Subcutaneous abdominal adipose tissue (tissue), 5 donors: Measurements from ENCODE around the gene GNAT3.

Experiments
- H3K27ac ChIP-seq: one replicate; pipeline ENCODE4 v1.7.0; 2013; ENCODE audit warnings: low read depth, mild to moderate bottlenecking, inconsistent platforms, low read length, moderate library complexity
- H3K27me3 ChIP-seq, 5 donors: one replicate each; pipeline ENCODE4 v1.7.0; 2013; ENCODE audit warnings: low read length in 5 of 5, inconsistent platforms in 1 of 5; ENCODE audit not compliant: control insufficient read depth in 5 of 5, insufficient read depth in 4 of 5
- H3K36me3 ChIP-seq, 5 donors: one replicate each; pipeline ENCODE4 v1.7.0; 2013; ENCODE audit warnings: low read length in 5 of 5; ENCODE audit not compliant: control insufficient read depth in 5 of 5, insufficient read depth in 5 of 5
- H3K4me1 ChIP-seq, 5 donors: one replicate each; pipeline ENCODE4 v1.7.0; 2013; ENCODE audit warnings: low read length in 5 of 5, mild to moderate bottlenecking in 3 of 5, moderate library complexity in 1 of 5; ENCODE audit not compliant: control insufficient read depth in 5 of 5, insufficient read depth in 5 of 5
- H3K4me3 ChIP-seq, 5 donors: one replicate each; pipeline ENCODE4 v1.7.0; 2013; ENCODE audit warnings: low read length in 5 of 5, low read depth in 1 of 5
- H3K9ac ChIP-seq, 5 donors: one replicate each; pipeline ENCODE4 v1.7.0; 2013; ENCODE audit warnings: low read length in 5 of 5, mild to moderate bottlenecking in 4 of 5, moderate library complexity in 3 of 5
- H3K9me3 ChIP-seq, 5 donors: one replicate each; pipeline ENCODE4 v1.7.0; 2013; ENCODE audit warnings: low read length in 5 of 5; ENCODE audit not compliant: control insufficient read depth in 5 of 5
- donor health status: healthy.
- donor health status: healthy.
- donor health status: healthy.
- donor health status: healthy.
- donor health status: healthy.

GNAT3 gene

DNA sequence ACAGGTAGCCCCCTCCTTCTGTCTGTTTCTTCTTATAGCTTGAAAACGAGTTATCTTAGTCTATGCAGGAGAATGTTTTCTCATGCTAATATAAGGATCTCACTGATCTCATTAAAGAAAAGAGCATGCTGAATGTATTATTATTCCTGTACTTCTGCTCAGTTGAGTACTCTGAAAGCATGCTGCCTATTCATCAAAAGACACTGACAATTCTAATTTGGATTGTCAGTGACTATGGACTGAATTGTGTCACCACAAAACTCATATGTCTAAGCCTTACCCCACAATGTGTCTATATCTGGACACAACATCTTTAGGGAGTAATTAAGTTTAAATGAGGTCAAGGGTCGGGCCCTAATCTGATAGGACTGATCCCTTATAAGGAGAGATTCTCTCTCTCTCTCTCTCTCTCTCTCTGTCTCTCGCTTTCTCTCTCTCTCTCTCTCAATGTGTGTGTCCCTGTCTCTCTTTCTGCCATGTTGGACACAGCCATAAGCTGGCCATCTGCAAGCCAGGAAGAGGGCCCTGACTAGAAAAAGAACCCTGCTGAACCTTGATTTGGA is 98.4 kb downstream of the GNAT3 start:
- no peaks in the 10 kb centered on the region for H3K9me3 ChIP-seq
- H3K4me1 ChIP-seq: no peaks in the 10 kb centered on the region
- H3K9ac ChIP-seq: no peak overlapping the region
- no peaks in the 10 kb centered on the region for H3K36me3 ChIP-seq
- no peak overlapping the region for H3K4me3 ChIP-seq
- no peaks in the 10 kb centered on the region for H3K27me3 ChIP-seq
- no peak overlapping the region for H3K27ac ChIP-seq

GRCh38 chr7:80412842-80413241 is 99.0 kb downstream of the GNAT3 start:
- Histone ChIP-seq H3K27ac (no peak overlapping the region), H3K4me3 (no peak overlapping the region), H3K9me3 (no peaks in the 10 kb centered on the region), H3K27me3 (no peaks in the 10 kb centered on the region), H3K4me1 (no peaks in the 10 kb centered on the region), H3K9ac (no peak overlapping the region), H3K36me3 (no peaks in the 10 kb centered on the region)

GRCh38 chr7:80411621-80412020 is 100.2 kb downstream of the GNAT3 start:
- H3K27me3 ChIP-seq: no peaks in the 10 kb centered on the region
- no peak overlapping the region for H3K4me3 ChIP-seq
- no peak overlapping the region for H3K9ac ChIP-seq
- no peaks in the 10 kb centered on the region for H3K36me3 ChIP-seq
- no peaks in the 10 kb centered on the region for H3K4me1 ChIP-seq
- no peak overlapping the region for H3K27ac ChIP-seq
- H3K9me3 ChIP-seq: no peaks in the 10 kb centered on the region

GRCh38 chr7:80410081-80410480 is 101.8 kb downstream of the GNAT3 start:
- H3K9me3 ChIP-seq: no peaks in the 10 kb centered on the region
- H3K27me3 ChIP-seq: no peaks in the 10 kb centered on the region
- H3K4me1 ChIP-seq: no peaks in the 10 kb centered on the region
- H3K27ac ChIP-seq: no peak overlapping the region
- no peaks in the 10 kb centered on the region for H3K36me3 ChIP-seq
- H3K4me3 ChIP-seq: no peak overlapping the region
- H3K9ac ChIP-seq: no peak overlapping the region
